DND-41 (cell line): Measurements from ENCODE around the gene WDR83.
"Not testable (repeated sequence)": the region's sequence is repeated elsewhere in the genome, so short reads cannot be mapped to it uniquely, and the experiment has no call there.

Experiments used
- ATAC-seq: fragments of 200-7000 bp; cut with Tn5 transposase; 3 replicates; pipeline ENCODE4 v1.9.1; 2021; ENCODE audit warnings: low read depth; ENCODE audit not compliant: insufficient read depth
- DNase-seq: peaks from one replicate; pipeline ENCODE4 v3.0.0-alpha.2; 2020
- H2AFZ ChIP-seq: 2 replicates; pipeline ENCODE4 v1.6.0; 2012; ENCODE audit warnings: low read depth, low read length
- H3K27ac ChIP-seq: 2 replicates; pipeline ENCODE4 v1.5.1; 2012; ENCODE audit warnings: low read length, inconsistent platforms
- H3K27me3 ChIP-seq: fragments of 200-600 bp; sonication (generic); 2 replicates; pipeline ENCODE4 v1.6.0; 2012; ENCODE audit warnings: low read length, mild to moderate bottlenecking, inconsistent platforms; ENCODE audit not compliant: insufficient read depth, poor library complexity
- H3K36me3 ChIP-seq: 2 replicates; pipeline ENCODE4 v1.5.1; 2012; ENCODE audit warnings: low read length, inconsistent platforms; ENCODE audit not compliant: insufficient read depth
- H3K4me1 ChIP-seq: 2 replicates; pipeline ENCODE4 v1.5.1; 2012; ENCODE audit warnings: mild to moderate bottlenecking, low read length; ENCODE audit not compliant: insufficient read depth
- H3K4me2 ChIP-seq: 2 replicates; pipeline ENCODE4 v1.6.0; 2012; ENCODE audit warnings: mild to moderate bottlenecking, moderate library complexity, low read length, inconsistent platforms; ENCODE audit not compliant: insufficient read depth
- H3K4me3 ChIP-seq, 2 experiments: fragments of 200-600 bp in 1 of 2; shearing (Covaris generic) in 1 of 2; 2 replicates each; pipeline ENCODE4 v1.5.1; 2012 to 2016; ENCODE audit warnings: inconsistent platforms in 2 of 2, low read length in 2 of 2, mild to moderate bottlenecking in 2 of 2, low read depth in 1 of 2, moderate library complexity in 1 of 2
- H3K79me2 ChIP-seq: 2 replicates; pipeline ENCODE4 v1.6.0; 2012; ENCODE audit warnings: low read length, inconsistent platforms; ENCODE audit not compliant: insufficient read depth
- H3K9ac ChIP-seq: 2 replicates; pipeline ENCODE4 v1.6.0; 2012; ENCODE audit warnings: low read depth, mild to moderate bottlenecking, inconsistent platforms, low read length, moderate library complexity
- H3K9me3 ChIP-seq: 2 replicates; pipeline ENCODE4 v1.5.1; 2012; ENCODE audit warnings: low read length, moderate library complexity, mild to moderate bottlenecking, inconsistent platforms; ENCODE audit not compliant: insufficient read depth, severe bottlenecking
- H4K20me1 ChIP-seq: 2 replicates; pipeline ENCODE4 v1.6.0; 2012; ENCODE audit warnings: low read length; ENCODE audit not compliant: insufficient read depth
- EZH2 ChIP-seq: IDR thresholded peaks from 3 replicates; pipeline ENCODE4 v1.6.1; 2012; ENCODE audit warnings: borderline replicate concordance, low read depth, mild to moderate bottlenecking, moderate library complexity, low read length, inconsistent platforms; ENCODE audit not compliant: severe bottlenecking
- TF ChIP-seq, protein P1 (sequence below): IDR thresholded peaks from 2 replicates; pipeline ENCODE4 v1.5.1; 2012; ENCODE audit warnings: borderline replicate concordance, low read length, moderate library complexity, mild to moderate bottlenecking; ENCODE audit not compliant: poor library complexity, severe bottlenecking; ENCODE audit errors: extremely low read depth

Gene WDR83

GRCh38 chr19:12675399-12675798 is 8.8 kb downstream of the WDR83 start:
- Histone ChIP-seq H3K9ac (no peak overlapping the region), H3K36me3 (peaks cover 83% of the 10 kb centered on the region), H3K27me3 (no peaks in the 10 kb centered on the region), H3K27ac (no peak overlapping the region), H3K4me3 (no peak overlapping the region), H2AFZ (no peak overlapping the region), H3K9me3 (no peaks in the 10 kb centered on the region), H3K4me2 (no peak overlapping the region), H4K20me1 (peaks cover 48% of the 10 kb centered on the region), H3K4me1 (peaks cover 17% of the 10 kb centered on the region), H3K79me2 (peaks cover 51% of the 10 kb centered on the region)
- DNase-seq: no peak
- no peak for ATAC-seq
- TF ChIP-seq, protein P1, sequence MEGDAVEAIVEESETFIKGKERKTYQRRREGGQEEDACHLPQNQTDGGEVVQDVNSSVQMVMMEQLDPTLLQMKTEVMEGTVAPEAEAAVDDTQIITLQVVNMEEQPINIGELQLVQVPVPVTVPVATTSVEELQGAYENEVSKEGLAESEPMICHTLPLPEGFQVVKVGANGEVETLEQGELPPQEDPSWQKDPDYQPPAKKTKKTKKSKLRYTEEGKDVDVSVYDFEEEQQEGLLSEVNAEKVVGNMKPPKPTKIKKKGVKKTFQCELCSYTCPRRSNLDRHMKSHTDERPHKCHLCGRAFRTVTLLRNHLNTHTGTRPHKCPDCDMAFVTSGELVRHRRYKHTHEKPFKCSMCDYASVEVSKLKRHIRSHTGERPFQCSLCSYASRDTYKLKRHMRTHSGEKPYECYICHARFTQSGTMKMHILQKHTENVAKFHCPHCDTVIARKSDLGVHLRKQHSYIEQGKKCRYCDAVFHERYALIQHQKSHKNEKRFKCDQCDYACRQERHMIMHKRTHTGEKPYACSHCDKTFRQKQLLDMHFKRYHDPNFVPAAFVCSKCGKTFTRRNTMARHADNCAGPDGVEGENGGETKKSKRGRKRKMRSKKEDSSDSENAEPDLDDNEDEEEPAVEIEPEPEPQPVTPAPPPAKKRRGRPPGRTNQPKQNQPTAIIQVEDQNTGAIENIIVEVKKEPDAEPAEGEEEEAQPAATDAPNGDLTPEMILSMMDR: no peak
- no peak for TF ChIP-seq EZH2

DNA sequence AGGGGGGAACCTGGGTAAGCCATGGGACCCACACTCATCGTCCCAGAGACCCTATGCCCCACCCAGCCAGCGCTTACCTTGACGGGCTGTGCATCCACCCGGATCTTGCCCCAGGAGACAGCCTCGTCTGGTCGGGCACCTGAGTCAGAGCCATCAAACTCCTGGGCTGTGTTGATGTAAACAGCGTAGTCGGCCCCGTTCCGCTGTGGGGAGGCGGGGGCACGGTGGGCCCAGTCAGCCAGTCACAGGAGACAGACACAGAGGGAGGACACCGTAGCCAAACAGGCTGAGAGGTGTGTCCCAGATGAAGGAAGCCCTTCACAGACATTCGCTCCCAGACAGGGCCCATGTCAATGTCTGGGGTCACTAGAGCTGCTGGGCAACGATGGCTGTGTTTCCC is 9.3 kb downstream of the WDR83 start:
- TF ChIP-seq, protein P1: no peak
- TF ChIP-seq EZH2: no peak
- Histone ChIP-seq H3K27me3 (no peaks in the 10 kb centered on the region), H3K9me3 (no peaks in the 10 kb centered on the region), H3K9ac (no peak overlapping the region), H3K27ac (no peak overlapping the region), H3K36me3 (peaks cover 78% of the 10 kb centered on the region), H3K4me2 (no peak overlapping the region), H3K4me1 (peaks cover 14% of the 10 kb centered on the region), H3K79me2 (peaks cover 49% of the 10 kb centered on the region), H3K4me3 (no peak overlapping the region), H2AFZ (no peak overlapping the region), H4K20me1 (peaks cover 46% of the 10 kb centered on the region)
- DNase-seq (no peak), ATAC-seq (no peak)

GRCh38 chr19:12676384-12676792 is 9.8 kb downstream of the WDR83 start:
- Histone ChIP-seq H3K4me2 (no peak overlapping the region), H4K20me1 (peaks cover 46% of the 10 kb centered on the region), H3K4me3 (no peak overlapping the region), H3K4me1 (peaks cover 14% of the 10 kb centered on the region), H3K79me2 (peaks cover 51% of the 10 kb centered on the region), H3K36me3 (peaks cover 78% of the 10 kb centered on the region), H3K9me3 (no peaks in the 10 kb centered on the region), H2AFZ (no peak overlapping the region), H3K9ac (no peak overlapping the region), H3K27ac (no peak overlapping the region), H3K27me3 (no peaks in the 10 kb centered on the region)
- TF ChIP-seq, protein P1: peak; percentile 94
- TF ChIP-seq EZH2: no peak
- DNase-seq: peak; percentile 88
- ATAC-seq: peak; percentile 58

GRCh38 chr19:12676928-12677327 is 10.3 kb downstream of the WDR83 start:
- no peak overlapping the region for H2AFZ ChIP-seq
- peaks cover 16% of the 10 kb centered on the region for H3K4me1 ChIP-seq
- no peak for DNase-seq
- TF ChIP-seq, protein P1: no peak
- no peak for TF ChIP-seq EZH2
- H3K4me2 ChIP-seq: no peak overlapping the region
- ATAC-seq: no peak
- H3K9me3 ChIP-seq: no peaks in the 10 kb centered on the region
- H3K36me3 ChIP-seq: peaks cover 74% of the 10 kb centered on the region
- no peaks in the 10 kb centered on the region for H3K27me3 ChIP-seq
- H3K4me3 ChIP-seq: no peak overlapping the region
- no peak overlapping the region for H3K27ac ChIP-seq
- H4K20me1 ChIP-seq: peaks cover 46% of the 10 kb centered on the region
- H3K79me2 ChIP-seq: peaks cover 51% of the 10 kb centered on the region
- H3K9ac ChIP-seq: no peak overlapping the region

DNA sequence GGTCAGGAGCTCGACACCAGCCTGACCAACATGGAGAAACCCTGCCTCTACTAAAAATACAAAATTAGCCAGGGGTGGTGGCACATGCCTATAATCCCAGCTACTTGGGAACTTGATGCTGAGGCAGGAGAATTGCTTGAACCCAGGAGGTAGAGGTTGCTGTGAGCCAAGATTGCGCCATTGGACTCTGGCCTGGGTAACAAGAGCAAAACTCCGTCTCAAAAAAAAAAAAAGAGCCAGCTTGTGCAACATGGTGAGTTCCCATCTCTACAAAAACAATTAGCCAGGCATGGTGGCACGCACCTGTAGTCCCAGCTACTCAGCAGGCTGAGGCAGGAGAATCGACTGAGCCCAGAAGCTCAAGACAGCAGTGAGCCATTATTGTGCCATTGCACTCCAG is 11.4 kb downstream of the WDR83 start:
- H3K4me2 ChIP-seq, H3K4me3 ChIP-seq, H2AFZ ChIP-seq, H3K27me3 ChIP-seq, DNase-seq, ATAC-seq, H3K9me3 ChIP-seq, H3K9ac ChIP-seq, H3K27ac ChIP-seq: not testable (repeated sequence)
- H3K4me1 ChIP-seq: peaks cover 26% of the 10 kb centered on the region
- peaks cover 44% of the 10 kb centered on the region for H3K79me2 ChIP-seq
- H4K20me1 ChIP-seq: peaks cover 41% of the 10 kb centered on the region
- peaks cover 64% of the 10 kb centered on the region for H3K36me3 ChIP-seq
